Left ventricle myocardium inferior (tissue), 1 donor: Measurements from ENCODE around the gene ZNF496. TPM values are rescaled to one million over a fixed set of nuclear protein-coding genes. Genes with fewer than 3 reads are reported as not detected.

Experiments used
- DNase-seq: peaks from one replicate; pipeline ENCODE4 v3.0.0-alpha.2; 2020
- H3K27ac ChIP-seq: fragments of 200-600 bp; replicated peaks from 2 replicates; pipeline ENCODE4 v1.8.0; 2021
- H3K27me3 ChIP-seq: fragments of 200-600 bp; 2 replicates; pipeline ENCODE4 v1.8.0; 2021; ENCODE audit warnings: low read depth
- H3K36me3 ChIP-seq: fragments of 200-600 bp; 2 replicates; pipeline ENCODE4 v1.8.0; 2021
- H3K4me1 ChIP-seq: fragments of 200-600 bp; 2 replicates; pipeline ENCODE4 v1.8.0; 2021
- H3K4me3 ChIP-seq: fragments of 200-600 bp; 2 replicates; pipeline ENCODE4 v1.8.0; 2021; ENCODE audit warnings: mild to moderate bottlenecking, moderate library complexity
- H3K9me3 ChIP-seq: fragments of 200-600 bp; replicated peaks from 2 replicates; pipeline ENCODE4 v1.8.0; 2021
- intact Hi-C: fragments of 100-400 bp; cut with micrococcal nuclease; formaldehyde crosslinking; loops from one replicate; pipeline ENCODE4 v1.11.0; 2022
- total RNA-seq: library from RNA; stranded (reverse); fragmentation: NEBNext Ultra II Directional; extraction: Animal tissue kit (Norgen Biotek cat#: 25700); gene quantifications from one replicate; pipeline ENCODE4 v1.2.1, GENCODE V29; 2021
- TF ChIP-seq, protein P1 (sequence below): fragments of 200-600 bp; IDR thresholded peaks from 2 replicates; pipeline ENCODE4 v1.8.0; 2021; ENCODE audit warnings: antibody characterized with exemption, mild to moderate bottlenecking, borderline replicate concordance
- donor health status: DM: no; HTN: yes; CAD: no; lungs with severe emphysema.

Gene ZNF496
- total RNA-seq, 1 donor from 2014 or later, result 12.8 TPM

DNA sequence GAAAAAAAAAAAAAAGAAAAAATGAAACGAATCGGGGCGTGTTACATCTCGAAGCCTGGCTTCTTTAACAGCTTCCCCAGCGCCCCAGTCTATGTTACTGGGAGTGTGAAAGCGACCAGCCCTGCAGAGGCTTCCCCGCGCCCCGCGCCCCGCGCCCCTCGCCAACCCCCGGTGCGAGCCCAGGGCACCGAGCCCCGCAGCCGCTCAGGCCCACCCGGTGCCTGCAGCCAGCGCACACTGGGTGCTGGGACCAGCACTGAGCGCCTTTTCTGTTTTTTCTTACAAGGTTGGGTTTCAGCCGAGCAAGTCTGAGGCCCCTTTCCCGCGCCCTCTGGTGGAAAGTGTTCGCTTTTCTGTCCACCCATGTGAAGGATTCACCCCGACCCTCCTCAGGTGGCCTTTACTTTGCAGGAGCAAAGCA is 42.1 kb upstream of the ZNF496 start:
- peaks cover 9% of the 10 kb centered on the region for H3K4me1 ChIP-seq
- peaks cover 34% of the 10 kb centered on the region for H3K27me3 ChIP-seq
- no peaks in the 10 kb centered on the region for H3K36me3 ChIP-seq
- H3K4me3 ChIP-seq, result peak overlapping the region; percentile 54
- intact Hi-C loops, result no loop called here
- no peak overlapping the region for H3K27ac ChIP-seq
- DNase-seq, result peak; percentile 41
- no peaks in the 10 kb centered on the region for H3K9me3 ChIP-seq
- TF ChIP-seq, protein P1, sequence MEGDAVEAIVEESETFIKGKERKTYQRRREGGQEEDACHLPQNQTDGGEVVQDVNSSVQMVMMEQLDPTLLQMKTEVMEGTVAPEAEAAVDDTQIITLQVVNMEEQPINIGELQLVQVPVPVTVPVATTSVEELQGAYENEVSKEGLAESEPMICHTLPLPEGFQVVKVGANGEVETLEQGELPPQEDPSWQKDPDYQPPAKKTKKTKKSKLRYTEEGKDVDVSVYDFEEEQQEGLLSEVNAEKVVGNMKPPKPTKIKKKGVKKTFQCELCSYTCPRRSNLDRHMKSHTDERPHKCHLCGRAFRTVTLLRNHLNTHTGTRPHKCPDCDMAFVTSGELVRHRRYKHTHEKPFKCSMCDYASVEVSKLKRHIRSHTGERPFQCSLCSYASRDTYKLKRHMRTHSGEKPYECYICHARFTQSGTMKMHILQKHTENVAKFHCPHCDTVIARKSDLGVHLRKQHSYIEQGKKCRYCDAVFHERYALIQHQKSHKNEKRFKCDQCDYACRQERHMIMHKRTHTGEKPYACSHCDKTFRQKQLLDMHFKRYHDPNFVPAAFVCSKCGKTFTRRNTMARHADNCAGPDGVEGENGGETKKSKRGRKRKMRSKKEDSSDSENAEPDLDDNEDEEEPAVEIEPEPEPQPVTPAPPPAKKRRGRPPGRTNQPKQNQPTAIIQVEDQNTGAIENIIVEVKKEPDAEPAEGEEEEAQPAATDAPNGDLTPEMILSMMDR, result peak; percentile 60

DNA sequence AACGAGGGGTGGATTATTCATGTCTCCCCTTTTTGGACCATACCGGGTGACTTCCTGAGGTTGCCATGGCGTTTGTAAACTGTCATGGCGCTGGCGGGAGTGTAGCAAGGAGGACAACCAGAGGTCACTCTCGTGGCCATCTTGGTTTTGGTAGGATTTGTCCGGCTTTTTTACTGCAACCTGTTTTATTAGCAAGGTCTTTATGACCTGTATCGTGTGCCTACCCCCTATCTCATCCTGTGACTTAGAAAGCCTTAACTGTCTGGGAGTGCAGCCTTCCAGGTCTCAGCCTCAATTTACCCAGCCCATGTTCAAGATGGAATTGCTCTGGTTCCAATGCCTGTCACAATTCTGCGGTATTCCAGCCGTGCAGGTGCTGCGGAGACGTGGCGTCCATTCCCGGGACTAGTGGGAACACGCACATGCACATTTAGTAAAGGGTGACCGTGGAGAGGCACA is 40.2 kb upstream of the ZNF496 start:
- Histone ChIP-seq H3K4me1 (peaks cover 9% of the 10 kb centered on the region), H3K9me3 (no peaks in the 10 kb centered on the region), H3K36me3 (no peaks in the 10 kb centered on the region), H3K27me3 (peaks cover 34% of the 10 kb centered on the region), H3K4me3 (no peak overlapping the region), H3K27ac (no peak overlapping the region)
- no peak for DNase-seq
- TF ChIP-seq, protein P1, result no peak
- intact Hi-C loops, result no loop called here

GRCh38 chr1:247370786-247371732 is 39.4 kb upstream of the ZNF496 start:
- intact Hi-C loops, result no loop called here
- H3K4me3 ChIP-seq, result no peak overlapping the region
- H3K27me3 ChIP-seq, result peaks cover 33% of the 10 kb centered on the region
- DNase-seq, result no peak
- no peak overlapping the region for H3K27ac ChIP-seq
- no peaks in the 10 kb centered on the region for H3K9me3 ChIP-seq
- H3K4me1 ChIP-seq, result peaks cover 9% of the 10 kb centered on the region
- H3K36me3 ChIP-seq, result no peaks in the 10 kb centered on the region
- TF ChIP-seq, protein P1, result no peak

- Histone ChIP-seq H3K4me1 (peaks cover 5% of the 10 kb centered on the region), H3K27me3 (peaks cover 20% of the 10 kb centered on the region), H3K9me3 (no peaks in the 10 kb centered on the region), H3K4me3 (no peak overlapping the region), H3K27ac (peak overlapping the region; percentile 9), H3K36me3 (no peaks in the 10 kb centered on the region)
- intact Hi-C loops, result no loop called here
- TF ChIP-seq, protein P1, result no peak
- DNase-seq, result no peak
Measured at GRCh38 chr1:247368490-247369145, 37.0 kb upstream of the ZNF496 start.

GRCh38 chr1:247367786-247368422 is 36.2 kb upstream of the ZNF496 start:
- no peak overlapping the region for H3K4me3 ChIP-seq
- no peaks in the 10 kb centered on the region for H3K9me3 ChIP-seq
- TF ChIP-seq, protein P1, result no peak
- intact Hi-C loops, result no loop called here
- peaks cover 25% of the 10 kb centered on the region for H3K27me3 ChIP-seq
- peak overlapping the region; percentile 9 for H3K27ac ChIP-seq
- peaks cover 2% of the 10 kb centered on the region for H3K4me1 ChIP-seq
- no peak for DNase-seq
- no peaks in the 10 kb centered on the region for H3K36me3 ChIP-seq
